A549 (cell line): ENCODE results near the gene PTPRE.

ENCODE experiments used
- CBX2 ChIP-seq: fragments of 200-600 bp; sonication (generic); IDR thresholded peaks from 2 replicates; pipeline ENCODE4 v1.6.1; 2016; ENCODE audit warnings: low read depth, mild to moderate bottlenecking, borderline replicate concordance
- CTCF ChIP-seq: fragments of >200 bp; sonication (Bioruptor Twin); formaldehyde crosslinking; IDR thresholded peaks from 3 replicates; pipeline ENCODE4 v1.5.1; 2016
- ELK1 ChIP-seq: fragments of 150-350 bp; IDR thresholded peaks from 2 replicates; pipeline ENCODE4 v1.6.1; 2014; ENCODE audit warnings: low read depth, mild to moderate bottlenecking, low read length
- JUN ChIP-seq, 2 experiments: fragments of >200 bp; sonication (Bioruptor Twin); formaldehyde crosslinking; IDR thresholded peaks; 2 replicates in 1 of 2; 3 replicates in 1 of 2; pipeline ENCODE4 v1.6.1; 2016 to 2017
- JUNB ChIP-seq: fragments of >200 bp; sonication (Bioruptor Twin); formaldehyde crosslinking; IDR thresholded peaks from 2 replicates; pipeline ENCODE4 v1.6.1; 2016
- NR3C1 ChIP-seq: fragments of >200 bp; sonication (Bioruptor Twin); formaldehyde crosslinking; IDR thresholded peaks from 3 replicates; pipeline ENCODE4 v1.6.1; 2017
- POLR2A ChIP-seq: IDR thresholded peaks from 2 replicates; pipeline ENCODE4 v1.6.1; 2012; ENCODE audit warnings: mild to moderate bottlenecking, low read length
- RNF2 ChIP-seq: fragments of 200-600 bp; sonication (generic); IDR thresholded peaks from 2 replicates; pipeline ENCODE4 v1.6.1; 2016; ENCODE audit warnings: low read depth, mild to moderate bottlenecking, antibody characterized with exemption, moderate library complexity, borderline replicate concordance
- TF ChIP-seq, protein P1 (sequence below): fragments of 450-650 bp; IDR thresholded peaks from 2 replicates; pipeline ENCODE4 v1.6.1; 2014; ENCODE audit warnings: antibody characterized with exemption

GRCh38 chr10:128018236-128018635 lies 111.3 kb downstream of the PTPRE start:
- TF ChIP-seq RNF2, result no peak
- no peak for TF ChIP-seq CTCF
- TF ChIP-seq ELK1, result no peak
- TF ChIP-seq JUN (IDR thresholded peaks at IDR 0.05), result no peak
- no peak for TF ChIP-seq POLR2A
- TF ChIP-seq, protein P1, sequence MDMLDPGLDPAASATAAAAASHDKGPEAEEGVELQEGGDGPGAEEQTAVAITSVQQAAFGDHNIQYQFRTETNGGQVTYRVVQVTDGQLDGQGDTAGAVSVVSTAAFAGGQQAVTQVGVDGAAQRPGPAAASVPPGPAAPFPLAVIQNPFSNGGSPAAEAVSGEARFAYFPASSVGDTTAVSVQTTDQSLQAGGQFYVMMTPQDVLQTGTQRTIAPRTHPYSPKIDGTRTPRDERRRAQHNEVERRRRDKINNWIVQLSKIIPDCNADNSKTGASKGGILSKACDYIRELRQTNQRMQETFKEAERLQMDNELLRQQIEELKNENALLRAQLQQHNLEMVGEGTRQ, result no peak
- TF ChIP-seq JUNB, result no peak
- TF ChIP-seq NR3C1, result no peak
- TF ChIP-seq CBX2, result no peak
